ENCODE results near the gene NRXN3.

Gene NRXN3

GRCh38 chr14:78248501-78249090 is 78.4 kb downstream of the NRXN3 start:
- no peak for DNase-seq

- no peak for DNase-seq
Measured at GRCh38 chr14:78251308-78251707, 81.1 kb downstream of the NRXN3 start.

- DNase-seq: no peak
Measured at GRCh38 chr14:78253986-78254385, 83.8 kb downstream of the NRXN3 start.

GRCh38 chr14:78254911-78255461 is 84.8 kb downstream of the NRXN3 start:
- peak; percentile 42 for DNase-seq

GRCh38 chr14:78259831-78260230 is 89.7 kb downstream of the NRXN3 start:
- no peak for DNase-seq

- no peak for DNase-seq
Measured at GRCh38 chr14:78278464-78279250, 108.5 kb downstream of the NRXN3 start.

- DNase-seq: no peak
Measured at GRCh38 chr14:78282437-78282836, 112.3 kb downstream of the NRXN3 start.

GRCh38 chr14:78286210-78286609 is 116.0 kb downstream of the NRXN3 start:
- no peak for DNase-seq

- no peak for DNase-seq
Measured at GRCh38 chr14:78292003-78292402, 121.8 kb downstream of the NRXN3 start.

GRCh38 chr14:78297858-78298257 is 127.7 kb downstream of the NRXN3 start:
- no peak for DNase-seq

- DNase-seq: no peak
Measured at GRCh38 chr14:78298298-78298697, 128.1 kb downstream of the NRXN3 start.

GRCh38 chr14:78302841-78303240 is 132.7 kb downstream of the NRXN3 start:
- peak; percentile 43 for DNase-seq

GRCh38 chr14:78307671-78308070 is 137.5 kb downstream of the NRXN3 start:
- DNase-seq: no peak

GRCh38 chr14:78308079-78308478 is 137.9 kb downstream of the NRXN3 start:
- no peak for DNase-seq

GRCh38 chr14:78310272-78310671 is 140.1 kb downstream of the NRXN3 start:
- no peak for DNase-seq

- DNase-seq: no peak
Measured at GRCh38 chr14:78313499-78313898, 143.3 kb downstream of the NRXN3 start.

- DNase-seq: no peak
Measured at GRCh38 chr14:78314484-78314883, 144.3 kb downstream of the NRXN3 start.

GRCh38 chr14:78316052-78316451 is 145.9 kb downstream of the NRXN3 start:
- DNase-seq: no peak

- DNase-seq: no peak
Measured at GRCh38 chr14:78316786-78317185, 146.6 kb downstream of the NRXN3 start.

GRCh38 chr14:78319406-78319805 is 149.2 kb downstream of the NRXN3 start:
- no peak for DNase-seq

GRCh38 chr14:78319887-78320635 is 149.9 kb downstream of the NRXN3 start:
- peak; percentile 67 for DNase-seq

GRCh38 chr14:78324353-78324752 is 154.2 kb downstream of the NRXN3 start:
- no peak for DNase-seq

GRCh38 chr14:78325911-78326310 is 155.7 kb downstream of the NRXN3 start:
- DNase-seq: no peak

All from NCI-H2029 treated with DMSO at 0.1 percent for 48 hours (cell line).